ENCODE results near the gene NGLY1. TPM values are rescaled to one million over a fixed set of nuclear protein-coding genes. Genes with fewer than 3 reads are reported as not detected.

The NGLY1 gene
- total and polyA plus RNA-seq, 10 of the 15 experiments (the other 5 are each of a cell fraction or from before 2014, with no cell fraction given) = 29.8 to 73.5 (median 47.0) TPM

DNA sequence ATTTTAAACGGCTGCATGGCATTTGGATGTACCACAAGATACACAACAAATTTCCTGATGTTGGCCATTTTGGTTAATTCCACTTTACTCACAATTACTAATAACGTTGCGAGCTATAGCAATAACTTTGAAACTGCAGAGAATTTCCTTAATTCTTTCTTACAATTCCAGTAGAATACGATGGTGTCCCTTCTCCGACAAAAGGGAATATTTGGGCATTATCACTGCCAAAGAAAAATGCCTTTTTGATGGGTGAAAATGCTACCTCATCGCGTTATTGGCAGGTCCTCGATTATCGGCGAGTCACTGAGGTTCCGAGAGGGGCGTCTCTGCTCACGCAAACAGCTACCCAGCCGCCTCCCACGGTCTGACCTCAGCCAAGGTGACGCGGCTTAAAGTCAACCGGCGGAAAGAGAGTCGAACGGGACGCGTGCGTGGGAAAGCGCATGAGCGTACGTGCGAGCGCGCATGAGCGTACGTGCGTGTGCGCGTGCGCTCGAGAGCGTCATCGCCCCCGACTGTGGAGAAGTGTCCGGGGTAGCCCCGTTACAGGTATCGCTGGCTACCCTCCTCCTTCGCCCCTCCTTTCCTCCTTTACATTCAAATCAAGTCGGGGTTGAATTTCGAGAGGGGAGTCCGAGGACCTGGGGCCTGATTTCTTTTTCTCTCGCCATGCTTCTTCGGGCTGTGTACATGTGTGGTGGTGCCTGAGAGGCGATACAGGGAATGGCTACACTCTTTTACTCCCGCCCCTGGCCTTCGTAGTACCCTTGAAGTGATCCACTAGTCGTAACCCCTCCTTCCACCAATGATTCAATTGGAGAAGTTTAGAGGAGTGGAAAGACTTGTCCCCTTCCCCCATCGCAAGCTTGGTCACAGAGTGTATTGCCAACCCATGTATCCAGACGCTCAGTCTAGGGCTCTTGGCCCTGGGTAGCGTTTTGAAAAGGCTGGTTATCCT lies 6.6 kb upstream of the NGLY1 start, which contains the start of gene OXSM (continued):
- no peak for TF ChIP-seq NFYA (IDR thresholded peaks at IDR 0.05; ENCODE audit: borderline replicate concordance, low read depth, low read length)
- TF ChIP-seq ATF7 (IDR thresholded peaks at IDR 0.05; ENCODE audit: low read depth) = peak; percentile 85
- no peak for TF ChIP-seq GABPA (IDR thresholded peaks at IDR 0.05; ENCODE audit: low read depth)
- TF ChIP-seq, protein P1, sequence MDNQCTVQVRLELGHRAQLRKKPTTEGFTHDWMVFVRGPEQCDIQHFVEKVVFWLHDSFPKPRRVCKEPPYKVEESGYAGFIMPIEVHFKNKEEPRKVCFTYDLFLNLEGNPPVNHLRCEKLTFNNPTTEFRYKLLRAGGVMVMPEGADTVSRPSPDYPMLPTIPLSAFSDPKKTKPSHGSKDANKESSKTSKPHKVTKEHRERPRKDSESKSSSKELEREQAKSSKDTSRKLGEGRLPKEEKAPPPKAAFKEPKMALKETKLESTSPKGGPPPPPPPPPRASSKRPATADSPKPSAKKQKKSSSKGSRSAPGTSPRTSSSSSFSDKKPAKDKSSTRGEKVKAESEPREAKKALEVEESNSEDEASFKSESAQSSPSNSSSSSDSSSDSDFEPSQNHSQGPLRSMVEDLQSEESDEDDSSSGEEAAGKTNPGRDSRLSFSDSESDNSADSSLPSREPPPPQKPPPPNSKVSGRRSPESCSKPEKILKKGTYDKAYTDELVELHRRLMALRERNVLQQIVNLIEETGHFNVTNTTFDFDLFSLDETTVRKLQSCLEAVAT (IDR thresholded peaks at IDR 0.05) = peak; percentile 58; the same call in 1 of the 2 replicates
- TF ChIP-seq BHLHE40 (IDR thresholded peaks at IDR 0.05; ENCODE audit: borderline replicate concordance in 1 of 2, low read depth in 2 of 2, low read length in 1 of 2) = peak; percentile 88 to 95
- TF ChIP-seq RCOR1 (conservative IDR thresholded peaks at IDR 0.05; ENCODE audit: low read depth, low read length) = no peak
- TF ChIP-seq TCF7 (IDR thresholded peaks at IDR 0.05; ENCODE audit: borderline replicate concordance) = no peak
- peak; percentile 89 for TF ChIP-seq NBN (IDR thresholded peaks at IDR 0.05)
- TF ChIP-seq TBL1XR1 (IDR thresholded peaks at IDR 0.05; ENCODE audit: low read depth, low read length) = no peak
- TF ChIP-seq, protein P2, sequence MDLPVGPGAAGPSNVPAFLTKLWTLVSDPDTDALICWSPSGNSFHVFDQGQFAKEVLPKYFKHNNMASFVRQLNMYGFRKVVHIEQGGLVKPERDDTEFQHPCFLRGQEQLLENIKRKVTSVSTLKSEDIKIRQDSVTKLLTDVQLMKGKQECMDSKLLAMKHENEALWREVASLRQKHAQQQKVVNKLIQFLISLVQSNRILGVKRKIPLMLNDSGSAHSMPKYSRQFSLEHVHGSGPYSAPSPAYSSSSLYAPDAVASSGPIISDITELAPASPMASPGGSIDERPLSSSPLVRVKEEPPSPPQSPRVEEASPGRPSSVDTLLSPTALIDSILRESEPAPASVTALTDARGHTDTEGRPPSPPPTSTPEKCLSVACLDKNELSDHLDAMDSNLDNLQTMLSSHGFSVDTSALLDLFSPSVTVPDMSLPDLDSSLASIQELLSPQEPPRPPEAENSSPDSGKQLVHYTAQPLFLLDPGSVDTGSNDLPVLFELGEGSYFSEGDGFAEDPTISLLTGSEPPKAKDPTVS (IDR thresholded peaks at IDR 0.05; ENCODE audit: low read depth, low read length) = 0 out of 2 replicates have a peak, but pooled peaks have one; percentile 18
- no peak for TF ChIP-seq LARP7 (IDR thresholded peaks at IDR 0.05)
- TF ChIP-seq, protein P3, sequence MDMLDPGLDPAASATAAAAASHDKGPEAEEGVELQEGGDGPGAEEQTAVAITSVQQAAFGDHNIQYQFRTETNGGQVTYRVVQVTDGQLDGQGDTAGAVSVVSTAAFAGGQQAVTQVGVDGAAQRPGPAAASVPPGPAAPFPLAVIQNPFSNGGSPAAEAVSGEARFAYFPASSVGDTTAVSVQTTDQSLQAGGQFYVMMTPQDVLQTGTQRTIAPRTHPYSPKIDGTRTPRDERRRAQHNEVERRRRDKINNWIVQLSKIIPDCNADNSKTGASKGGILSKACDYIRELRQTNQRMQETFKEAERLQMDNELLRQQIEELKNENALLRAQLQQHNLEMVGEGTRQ (IDR thresholded peaks at IDR 0.05; ENCODE audit: borderline replicate concordance, low read depth, low read length) = no peak; the same call in 1 of the 2 replicates
- no peak for TF ChIP-seq PAX8 (IDR thresholded peaks at IDR 0.05)
- TF ChIP-seq, protein P4, sequence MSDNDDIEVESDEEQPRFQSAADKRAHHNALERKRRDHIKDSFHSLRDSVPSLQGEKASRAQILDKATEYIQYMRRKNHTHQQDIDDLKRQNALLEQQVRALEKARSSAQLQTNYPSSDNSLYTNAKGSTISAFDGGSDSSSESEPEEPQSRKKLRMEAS (IDR thresholded peaks at IDR 0.05; ENCODE audit: low read depth, low read length) = peak; percentile 69
- no peak for TF ChIP-seq KDM1A (IDR thresholded peaks at IDR 0.05; ENCODE audit: borderline replicate concordance)
- TF ChIP-seq ESRRA (IDR thresholded peaks at IDR 0.05; ENCODE audit: low read length) = no peak
- peak; percentile 93 for TF ChIP-seq HDGF (IDR thresholded peaks at IDR 0.05)
- no peak for TF ChIP-seq CHD1 (IDR thresholded peaks at IDR 0.05; ENCODE audit: low read depth, low read length)
- TF ChIP-seq EP300 (IDR thresholded peaks at IDR 0.05; ENCODE audit: borderline replicate concordance in 1 of 2, control insufficient read depth in 1 of 2, low read depth in 2 of 2, low read length in 2 of 2) = peak; percentile 43 to 61; a peak in 3 of 4 replicates
- TF ChIP-seq, protein P5, sequence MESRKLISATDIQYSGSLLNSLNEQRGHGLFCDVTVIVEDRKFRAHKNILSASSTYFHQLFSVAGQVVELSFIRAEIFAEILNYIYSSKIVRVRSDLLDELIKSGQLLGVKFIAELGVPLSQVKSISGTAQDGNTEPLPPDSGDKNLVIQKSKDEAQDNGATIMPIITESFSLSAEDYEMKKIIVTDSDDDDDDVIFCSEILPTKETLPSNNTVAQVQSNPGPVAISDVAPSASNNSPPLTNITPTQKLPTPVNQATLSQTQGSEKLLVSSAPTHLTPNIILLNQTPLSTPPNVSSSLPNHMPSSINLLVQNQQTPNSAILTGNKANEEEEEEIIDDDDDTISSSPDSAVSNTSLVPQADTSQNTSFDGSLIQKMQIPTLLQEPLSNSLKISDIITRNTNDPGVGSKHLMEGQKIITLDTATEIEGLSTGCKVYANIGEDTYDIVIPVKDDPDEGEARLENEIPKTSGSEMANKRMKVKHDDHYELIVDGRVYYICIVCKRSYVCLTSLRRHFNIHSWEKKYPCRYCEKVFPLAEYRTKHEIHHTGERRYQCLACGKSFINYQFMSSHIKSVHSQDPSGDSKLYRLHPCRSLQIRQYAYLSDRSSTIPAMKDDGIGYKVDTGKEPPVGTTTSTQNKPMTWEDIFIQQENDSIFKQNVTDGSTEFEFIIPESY (IDR thresholded peaks at IDR 0.05) = no peak
- TF ChIP-seq RFX5 (IDR thresholded peaks at IDR 0.05; ENCODE audit: low read depth, low read length) = no peak
- peak; percentile 43 for TF ChIP-seq RELA (IDR thresholded peaks at IDR 0.05; ENCODE audit: borderline replicate concordance, partially characterized antibody)

All from GM12878 (cell line).